ENCODE data around the gene SNX18. TPM values are rescaled to one million over a fixed set of nuclear protein-coding genes. Genes with fewer than 3 reads are reported as not detected.

The SNX18 gene
- total RNA-seq, 1 experiment from 2014 or later: 16.0 TPM

- ATAC-seq (no peak), DNase-seq (ENCODE audit: low read depth, low spot score) (no peak)
- CTCF ChIA-PET: no interaction called here
- Histone ChIP-seq H3K4me1 (ENCODE audit: control insufficient read depth in 1 of 2, insufficient read depth in 2 of 2, low read length in 2 of 2) (no peaks in the 10 kb centered on the region), H3K9ac (ENCODE audit: low read length) (no peak overlapping the region), H3K4me2 (ENCODE audit: low read length) (no peak overlapping the region), H4K20me1 (ENCODE audit: insufficient read depth) (no peaks in the 10 kb centered on the region), H3K4me3 (replicated peaks in 1 of 2; ENCODE audit: low read depth in 1 of 2, low read length in 2 of 2) (no peak overlapping the region), H3K9me3 (ENCODE audit: control insufficient read depth in 1 of 2, insufficient read depth in 1 of 2, low read depth in 1 of 2, low read length in 2 of 2) (no peaks in the 10 kb centered on the region), H3K27ac (ENCODE audit: low read depth, low read length) (no peak overlapping the region), H3K27me3 (ENCODE audit: insufficient read depth, low read length) (no peaks in the 10 kb centered on the region), H3K9me2 (ENCODE audit: insufficient read depth) (no peaks in the 10 kb centered on the region), H3K36me3 (ENCODE audit: control insufficient read depth in 1 of 2, insufficient read depth in 2 of 2, low read length in 2 of 2) (no peaks in the 10 kb centered on the region), H2AFZ (ENCODE audit: low read depth, low read length, poor library complexity, severe bottlenecking) (no peak overlapping the region), H3K79me2 (ENCODE audit: insufficient read depth, low read length) (no peaks in the 10 kb centered on the region)
- no peak for TF ChIP-seq ZBTB33 (IDR thresholded peaks at IDR 0.05; ENCODE audit: extremely low read depth, insufficient replicate concordance, low read length)
- no peak for TF ChIP-seq JUND (IDR thresholded peaks at IDR 0.05)
- TF ChIP-seq SP1 (IDR thresholded peaks at IDR 0.05; ENCODE audit: low read depth): no peak
- TF ChIP-seq CTCF (IDR thresholded peaks at IDR 0.05 in 2 of 3, conservative IDR thresholded peaks at IDR 0.05 in 1 of 3; ENCODE audit: borderline replicate concordance in 1 of 3, insufficient read depth in 1 of 3, low read depth in 2 of 3, low read length in 2 of 3): no peak
- TF ChIP-seq YY1 (IDR thresholded peaks at IDR 0.05; ENCODE audit: extremely low read depth, insufficient replicate concordance, low read depth, low read length): no peak
- TF ChIP-seq, protein P1, sequence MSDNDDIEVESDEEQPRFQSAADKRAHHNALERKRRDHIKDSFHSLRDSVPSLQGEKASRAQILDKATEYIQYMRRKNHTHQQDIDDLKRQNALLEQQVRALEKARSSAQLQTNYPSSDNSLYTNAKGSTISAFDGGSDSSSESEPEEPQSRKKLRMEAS (IDR thresholded peaks at IDR 0.05): no peak
- no peak for TF ChIP-seq FOSL1 (IDR thresholded peaks at IDR 0.05; ENCODE audit: low read depth)
- no peak for TF ChIP-seq RAD21 (IDR thresholded peaks at IDR 0.05; ENCODE audit: low read depth)
- TF ChIP-seq TCF7L2 (IDR thresholded peaks at IDR 0.05; ENCODE audit: borderline replicate concordance, extremely low read depth, insufficient read depth, insufficient read length): no peak
- TF ChIP-seq ZNF274 (IDR thresholded peaks at IDR 0.05; ENCODE audit: low read depth, low read length): no peak
- TF ChIP-seq EGR1 (IDR thresholded peaks at IDR 0.05; ENCODE audit: low read depth): no peak
- TF ChIP-seq ZFX (IDR thresholded peaks at IDR 0.05): no peak
- TF ChIP-seq POLR2A (IDR thresholded peaks at IDR 0.05; ENCODE audit: borderline replicate concordance, extremely low read depth, insufficient read depth, insufficient read length): no peak
- POLR2A ChIA-PET: no interaction called here
- intact Hi-C loops (cut with micrococcal nuclease): no loop called here
- RAD21 ChIA-PET (ENCODE audit: low non-redundant PET in 1 of 2, low total read pairs in 2 of 2, uncharacterized antibody in 2 of 2, unreplicated experiment in 2 of 2): no interaction called here
- BruUV-seq (replicated peaks): no TSS peak
These were observed 76.6 kb downstream of the SNX18 start for GRCh38 chr5:54594181-54594580.
